PC-9 (cell line): Measurements from ENCODE around the gene LRRC4C.

Experiments used
- CTCF ChIP-seq: fragments of 200-600 bp; sonication (generic); conservative IDR thresholded peaks from 2 replicates; pipeline ENCODE4 v1.6.1; 2017; ENCODE audit warnings: mixed run types, antibody characterized with exemption, mild to moderate bottlenecking, moderate library complexity
- EZH2 ChIP-seq: fragments of 200-600 bp; sonication (generic); IDR thresholded peaks from 2 replicates; pipeline ENCODE4 v1.8.0; 2017; ENCODE audit warnings: antibody characterized with exemption, low read depth

- TF ChIP-seq CTCF (0 out of 2 replicates have a peak, but pooled peaks have one; percentile 22), EZH2 (no peak)
These were observed 640.2 kb downstream of the LRRC4C start for GRCh38 chr11:40819230-40819629.
